NCI-H82 (cell line): ENCODE data around the gene SGMS1.

Source experiments
- DNase-seq: peaks from one replicate; lab custom pipeline; 2025; lab: John Stamatoyannopoulos, UW

Gene SGMS1

GRCh38 chr10:50397312-50398140, 226.2 kb downstream of the SGMS1 start:
- no peak for DNase-seq

- no peak for DNase-seq
Observed at GRCh38 chr10:50396491-50397311, 227.1 kb downstream of the SGMS1 start.

- no peak for DNase-seq
Observed at GRCh38 chr10:50395851-50396250, 227.9 kb downstream of the SGMS1 start.

GRCh38 chr10:50395271-50395670, 228.5 kb downstream of the SGMS1 start:
- DNase-seq = peak; percentile 4

GRCh38 chr10:50394832-50395231, 228.9 kb downstream of the SGMS1 start:
- DNase-seq = no peak

- DNase-seq = no peak
Observed at GRCh38 chr10:50393784-50394467, 229.8 kb downstream of the SGMS1 start.

GRCh38 chr10:50392966-50393718, 230.6 kb downstream of the SGMS1 start:
- no peak for DNase-seq

GRCh38 chr10:50392426-50392825, 231.3 kb downstream of the SGMS1 start:
- DNase-seq = no peak

GRCh38 chr10:50390302-50390701, 233.5 kb downstream of the SGMS1 start:
- no peak for DNase-seq

GRCh38 chr10:50388181-50388580, 235.6 kb downstream of the SGMS1 start:
- no peak for DNase-seq

GRCh38 chr10:50387732-50388073, 236.1 kb downstream of the SGMS1 start:
- DNase-seq = no peak

- no peak for DNase-seq
Observed at GRCh38 chr10:50387007-50387731, 236.6 kb downstream of the SGMS1 start.

- no peak for DNase-seq
Observed at GRCh38 chr10:50385624-50386023, 238.1 kb downstream of the SGMS1 start.

- no peak for DNase-seq
Observed at GRCh38 chr10:50384898-50385297, 238.9 kb downstream of the SGMS1 start.

GRCh38 chr10:50384238-50384637, 239.5 kb downstream of the SGMS1 start:
- no peak for DNase-seq

GRCh38 chr10:50382576-50383023, 241.2 kb downstream of the SGMS1 start:
- DNase-seq = no peak

GRCh38 chr10:50381642-50382041, 242.1 kb downstream of the SGMS1 start:
- no peak for DNase-seq

- no peak for DNase-seq
Observed at GRCh38 chr10:50379616-50380015, 244.1 kb downstream of the SGMS1 start.

GRCh38 chr10:50375745-50376144, 248.0 kb downstream of the SGMS1 start:
- no peak for DNase-seq

- peak; percentile 13 for DNase-seq
Observed at GRCh38 chr10:50375051-50375452, 248.7 kb downstream of the SGMS1 start.

- DNase-seq = peak; percentile 84
Observed at GRCh38 chr10:50373821-50374501, 249.8 kb downstream of the SGMS1 start.
